GM12875 (cell line): Measurements from ENCODE around the gene PTPRR.

ENCODE experiments used
- H3K4me3 ChIP-seq: one replicate; pipeline ENCODE4 v1.5.1; 2011; ENCODE audit warnings: low read depth, low read length, control low read depth
- TF ChIP-seq, protein P1 (sequence below): IDR thresholded peaks from 2 replicates; pipeline ENCODE4 v1.5.1; 2011; ENCODE audit warnings: low read depth, mild to moderate bottlenecking, control low read depth, inconsistent platforms, low read length, moderate library complexity, borderline replicate concordance; ENCODE audit not compliant: insufficient read depth

PTPRR gene

GRCh38 chr12:70686907-70687306 lies 233.6 kb downstream of the PTPRR start:
- no peak overlapping the region for H3K4me3 ChIP-seq
- TF ChIP-seq, protein P1, sequence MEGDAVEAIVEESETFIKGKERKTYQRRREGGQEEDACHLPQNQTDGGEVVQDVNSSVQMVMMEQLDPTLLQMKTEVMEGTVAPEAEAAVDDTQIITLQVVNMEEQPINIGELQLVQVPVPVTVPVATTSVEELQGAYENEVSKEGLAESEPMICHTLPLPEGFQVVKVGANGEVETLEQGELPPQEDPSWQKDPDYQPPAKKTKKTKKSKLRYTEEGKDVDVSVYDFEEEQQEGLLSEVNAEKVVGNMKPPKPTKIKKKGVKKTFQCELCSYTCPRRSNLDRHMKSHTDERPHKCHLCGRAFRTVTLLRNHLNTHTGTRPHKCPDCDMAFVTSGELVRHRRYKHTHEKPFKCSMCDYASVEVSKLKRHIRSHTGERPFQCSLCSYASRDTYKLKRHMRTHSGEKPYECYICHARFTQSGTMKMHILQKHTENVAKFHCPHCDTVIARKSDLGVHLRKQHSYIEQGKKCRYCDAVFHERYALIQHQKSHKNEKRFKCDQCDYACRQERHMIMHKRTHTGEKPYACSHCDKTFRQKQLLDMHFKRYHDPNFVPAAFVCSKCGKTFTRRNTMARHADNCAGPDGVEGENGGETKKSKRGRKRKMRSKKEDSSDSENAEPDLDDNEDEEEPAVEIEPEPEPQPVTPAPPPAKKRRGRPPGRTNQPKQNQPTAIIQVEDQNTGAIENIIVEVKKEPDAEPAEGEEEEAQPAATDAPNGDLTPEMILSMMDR: no peak

DNA sequence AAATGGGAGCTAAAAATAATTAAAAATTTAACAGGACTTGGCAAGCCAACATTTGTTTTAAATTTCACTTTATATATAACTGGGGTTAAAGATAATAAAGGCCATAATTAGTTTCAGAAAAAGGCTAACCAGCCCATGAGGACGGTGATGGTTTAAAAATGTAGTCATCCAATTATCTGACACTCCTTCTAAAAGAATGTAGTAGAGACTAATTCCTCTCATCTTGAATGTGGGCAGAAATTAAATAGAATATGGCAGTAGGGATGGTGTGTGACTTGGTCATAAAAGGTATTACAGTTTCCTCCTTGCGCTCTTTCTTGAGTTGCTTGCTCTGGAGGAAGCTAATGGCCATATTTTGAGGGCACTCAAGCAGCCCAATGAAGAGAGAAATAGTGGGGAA lies 234.2 kb downstream of the PTPRR start:
- TF ChIP-seq, protein P1: no peak

DNA sequence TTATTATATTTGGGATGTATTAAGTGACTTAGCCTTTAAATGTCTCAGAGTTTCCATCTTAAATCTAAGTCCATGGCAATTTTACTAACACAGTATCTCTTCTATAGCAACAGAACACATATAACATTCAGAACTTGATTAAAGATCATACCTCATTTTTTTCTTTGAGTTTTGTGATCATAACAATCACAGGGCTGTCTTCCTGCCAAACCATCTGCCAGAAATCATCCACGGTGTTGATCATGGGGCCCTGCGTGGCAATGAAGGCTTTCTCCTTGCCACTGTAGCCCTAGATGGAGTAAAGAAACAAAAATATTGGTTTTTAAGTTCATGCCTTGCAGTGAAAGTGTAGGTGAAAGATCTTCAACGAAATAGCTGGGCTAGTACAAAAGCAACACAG lies 236.6 kb downstream of the PTPRR start:
- H3K4me3 ChIP-seq: no peak overlapping the region
- TF ChIP-seq, protein P1: no peak

More for the DNA sequence above, 234.2 kb downstream of the PTPRR start:
- no peak overlapping the region for H3K4me3 ChIP-seq

DNA sequence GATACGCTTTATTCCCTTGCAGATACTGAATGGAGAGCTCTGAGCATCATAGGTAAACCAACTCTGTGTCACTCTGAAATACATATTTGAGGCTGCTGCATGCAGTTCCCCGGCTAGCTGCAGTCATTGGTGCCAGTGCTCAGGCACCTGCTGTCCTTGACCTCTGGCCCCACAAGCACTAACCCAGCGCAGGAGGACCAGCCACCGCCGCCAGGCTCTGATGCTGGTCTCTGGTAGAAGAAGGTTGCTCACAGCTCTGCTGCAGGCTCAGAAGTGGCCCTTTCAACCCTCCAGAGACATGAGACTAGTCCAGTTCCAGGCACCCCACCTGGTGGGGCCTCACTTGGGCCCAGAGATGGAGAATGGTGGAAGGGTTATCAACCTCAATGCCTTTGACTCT lies 248.8 kb downstream of the PTPRR start:
- TF ChIP-seq, protein P1: no peak
- no peak overlapping the region for H3K4me3 ChIP-seq

- TF ChIP-seq, protein P1: no peak
- H3K4me3 ChIP-seq: no peak overlapping the region
These were observed 249.6 kb downstream of the PTPRR start for GRCh38 chr12:70670948-70671347.

DNA sequence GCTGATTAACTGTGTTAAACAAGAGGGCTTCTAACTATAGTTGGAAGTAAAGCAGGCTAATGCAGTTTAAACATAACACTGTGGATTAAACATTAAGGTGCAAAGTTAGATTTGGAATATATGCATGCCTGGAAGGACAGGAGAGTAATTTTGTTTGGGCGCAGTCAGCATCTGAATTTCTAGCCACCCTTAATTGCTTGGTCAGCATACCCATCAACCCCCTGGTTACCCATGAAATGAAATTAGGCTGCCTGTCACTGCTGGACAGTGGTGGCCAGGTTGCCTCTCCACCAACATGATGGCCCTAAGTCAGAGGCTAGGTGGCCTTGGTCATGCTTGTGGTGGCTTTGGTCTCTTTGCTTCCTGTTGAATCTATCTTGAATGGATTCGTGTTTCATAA lies 253.3 kb downstream of the PTPRR start:
- TF ChIP-seq, protein P1: no peak

DNA sequence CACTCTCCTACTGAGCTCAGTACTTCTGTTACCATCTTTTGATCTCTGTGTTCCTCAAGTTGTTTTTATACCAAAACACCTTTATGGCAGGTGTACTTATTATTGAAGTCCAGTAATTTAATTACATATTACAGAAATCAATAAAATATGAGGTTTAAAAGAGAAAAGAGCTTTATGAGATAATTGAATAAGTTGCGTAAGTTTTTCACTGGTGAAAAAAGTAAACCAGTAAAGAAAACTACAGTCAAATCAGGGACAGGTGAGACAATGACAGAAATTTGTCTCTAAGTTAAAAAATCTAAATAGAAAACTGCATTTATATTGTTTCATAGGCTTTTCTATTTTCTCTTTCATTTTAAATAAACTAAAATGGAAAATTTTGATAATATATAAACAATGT lies 254.2 kb downstream of the PTPRR start:
- no peak overlapping the region for H3K4me3 ChIP-seq
- TF ChIP-seq, protein P1: no peak

More for the DNA sequence above, 253.3 kb downstream of the PTPRR start:
- H3K4me3 ChIP-seq: no peak overlapping the region
